Stimulated activated naive CD8-positive, alpha-beta T cell treated with anti-CD3 and anti-CD28 coated beads, Interleukin-15, amount 100 ng/mL, for 72 hours (primary cell): ENCODE data around the gene CPLX3.

Source experiments
- ATAC-seq: fragments of 150-1000 bp; cut with Tn5 transposase; 2 replicates; pipeline ENCODE4 v1.10.0; 2021; ENCODE audit warnings: mild to moderate bottlenecking, moderate library complexity
- DNase-seq, 2 donors: peaks; one replicate each; pipeline ENCODE4 v3.0.0; 2021 to 2022
- H3K27ac Mint-ChIP-seq, 2 donors: one replicate each; pipeline ENCODE4 v1.8.0; 2022; ENCODE audit warnings: mild to moderate bottlenecking in 2 of 2, mixed read lengths in 2 of 2, moderate library complexity in 2 of 2
- H3K27me3 Mint-ChIP-seq: one replicate; pipeline ENCODE4 v1.8.0; 2022; ENCODE audit warnings: mixed read lengths
- H3K4me1 Mint-ChIP-seq: one replicate; pipeline ENCODE4 v1.8.0; 2022; ENCODE audit warnings: mild to moderate bottlenecking, mixed read lengths
- H3K4me3 Mint-ChIP-seq, 2 donors: one replicate each; pipeline ENCODE4 v1.8.0; 2022; ENCODE audit warnings: mild to moderate bottlenecking in 2 of 2, mixed read lengths in 2 of 2, moderate library complexity in 1 of 2
- H3K9me3 Mint-ChIP-seq, 2 donors: one replicate each; pipeline ENCODE4 v1.8.0; 2022; ENCODE audit warnings: mixed read lengths in 2 of 2

CPLX3 gene

DNA sequence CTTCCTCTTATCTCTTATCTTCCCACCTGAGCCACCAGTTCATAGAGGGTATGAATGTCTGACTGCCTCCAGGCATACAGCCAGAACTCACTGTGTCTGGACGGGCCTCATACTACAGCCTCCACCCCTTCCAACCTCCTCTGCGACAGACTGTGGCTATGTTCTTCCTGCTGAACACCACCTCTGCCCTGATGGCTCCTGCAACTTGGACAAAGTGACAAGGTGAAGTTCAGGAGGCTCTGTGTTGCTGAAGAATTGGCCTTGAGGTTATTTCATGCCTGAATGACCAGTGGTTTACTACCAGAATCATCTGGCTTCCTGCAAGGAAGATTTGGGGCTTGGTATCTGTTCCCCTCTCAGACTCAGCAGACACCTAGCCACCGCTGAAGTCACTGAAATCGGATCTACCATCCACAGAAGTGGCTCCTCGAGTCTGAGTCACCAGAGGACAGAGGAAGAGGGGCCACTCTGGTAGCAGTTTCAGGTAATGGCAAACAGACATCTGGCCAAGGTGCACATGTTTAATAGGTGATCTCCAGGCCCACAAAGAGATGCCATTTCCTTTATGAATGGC is 30.7 kb downstream of the CPLX3 start:
- no peak for DNase-seq
- peaks cover 40% of the 10 kb centered on the region for H3K4me1 Mint-ChIP-seq
- H3K9me3 Mint-ChIP-seq = no peaks in the 10 kb centered on the region
- no peaks in the 10 kb centered on the region for H3K27me3 Mint-ChIP-seq
- H3K27ac Mint-ChIP-seq = peak overlapping the region in 1 of 2 donors; percentile 77
- H3K4me3 Mint-ChIP-seq = no peak overlapping the region
- peak; percentile 19 for ATAC-seq

DNA sequence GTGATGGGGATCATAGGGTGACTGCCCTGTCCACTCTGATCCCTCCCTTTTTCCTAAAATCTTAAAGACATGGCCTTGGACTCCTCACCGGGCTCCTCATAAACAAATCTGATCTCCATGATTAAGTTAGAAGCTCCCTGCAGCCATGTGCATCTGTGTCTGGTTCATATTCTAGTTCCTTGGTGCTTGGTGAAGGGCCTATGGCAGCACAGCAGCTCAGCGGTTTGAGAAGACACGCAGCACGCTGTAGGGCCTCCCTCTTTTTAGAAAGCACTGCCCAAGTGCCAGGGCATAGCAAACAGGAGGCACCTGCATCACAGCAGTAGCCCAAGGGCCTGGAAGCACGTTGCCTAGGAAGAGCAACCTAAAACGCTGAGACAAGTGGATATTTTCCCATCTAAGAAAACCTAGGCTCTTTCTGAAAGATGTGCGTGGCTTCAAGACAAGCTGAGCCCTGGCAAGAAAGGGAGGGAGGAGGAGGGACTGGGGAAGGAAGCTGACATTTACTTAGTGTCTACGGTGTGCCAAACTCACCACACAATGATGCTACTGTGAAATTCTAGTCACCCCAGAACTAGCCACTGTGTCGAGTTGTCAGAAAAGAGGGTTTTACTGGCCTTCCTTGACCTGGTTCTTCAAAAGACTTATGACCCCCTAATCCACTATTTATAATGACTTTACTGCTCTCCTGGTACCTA is 31.4 kb downstream of the CPLX3 start:
- no peak for DNase-seq
- peak overlapping the region in 1 of 2 donors; percentile 39 for H3K4me3 Mint-ChIP-seq
- no peaks in the 10 kb centered on the region for H3K9me3 Mint-ChIP-seq
- ATAC-seq = peak; percentile 87
- H3K4me1 Mint-ChIP-seq = peaks cover 40% of the 10 kb centered on the region
- no peaks in the 10 kb centered on the region for H3K27me3 Mint-ChIP-seq
- H3K27ac Mint-ChIP-seq = peak overlapping the region in 1 of 2 donors; percentile 82

GRCh38 chr15:74858369-74858740 is 31.9 kb downstream of the CPLX3 start:
- H3K4me1 Mint-ChIP-seq = peaks cover 42% of the 10 kb centered on the region
- H3K4me3 Mint-ChIP-seq = peak overlapping the region; percentile 19 to 21
- H3K27ac Mint-ChIP-seq = peak overlapping the region in 1 of 2 donors; percentile 82
- H3K27me3 Mint-ChIP-seq = no peaks in the 10 kb centered on the region
- DNase-seq (no peak), ATAC-seq (peak; percentile 37)
- H3K9me3 Mint-ChIP-seq = no peaks in the 10 kb centered on the region

- H3K9me3 Mint-ChIP-seq = no peaks in the 10 kb centered on the region
- peaks cover 66% of the 10 kb centered on the region for H3K4me1 Mint-ChIP-seq
- DNase-seq (no peak), ATAC-seq (peak; percentile 77)
- H3K4me3 Mint-ChIP-seq = no peak overlapping the region
- H3K27ac Mint-ChIP-seq = peak overlapping the region in 1 of 2 donors; percentile 42
- no peaks in the 10 kb centered on the region for H3K27me3 Mint-ChIP-seq
Measured at GRCh38 chr15:74863239-74864056, 37.0 kb downstream of the CPLX3 start.

- DNase-seq (no peak), ATAC-seq (no peak)
- Mint-ChIP-seq H3K27ac (no peak overlapping the region), H3K9me3 (no peaks in the 10 kb centered on the region), H3K4me1 (peaks cover 66% of the 10 kb centered on the region), H3K27me3 (no peaks in the 10 kb centered on the region), H3K4me3 (no peak overlapping the region)
Measured at GRCh38 chr15:74864296-74864695, 37.9 kb downstream of the CPLX3 start.

- ATAC-seq (no peak), DNase-seq (no peak)
- H3K4me1 Mint-ChIP-seq = peaks cover 68% of the 10 kb centered on the region
- H3K9me3 Mint-ChIP-seq = no peaks in the 10 kb centered on the region
- H3K27ac Mint-ChIP-seq = peak overlapping the region in 1 of 2 donors; percentile 87
- no peaks in the 10 kb centered on the region for H3K27me3 Mint-ChIP-seq
- H3K4me3 Mint-ChIP-seq = no peak overlapping the region
Measured at GRCh38 chr15:74865316-74865715, 38.9 kb downstream of the CPLX3 start.

DNA sequence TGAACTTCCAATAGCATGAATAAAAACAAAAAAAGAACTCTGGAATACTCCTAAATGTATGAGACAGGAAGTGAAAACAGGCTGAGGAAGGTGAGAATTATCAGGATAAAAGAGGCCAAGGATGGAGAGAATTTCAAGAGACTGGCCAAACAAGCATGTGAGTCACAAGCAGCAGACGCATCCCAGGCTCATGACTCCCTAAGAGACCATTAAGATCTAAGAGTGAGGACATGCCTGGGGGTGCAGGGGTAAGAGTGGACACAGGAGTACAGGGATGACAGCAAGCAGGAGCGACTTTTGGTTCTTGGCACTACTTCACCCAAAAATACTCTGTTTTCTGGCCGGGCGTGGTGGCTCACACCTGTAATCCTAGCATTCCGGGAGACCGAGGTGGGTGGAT is 39.7 kb downstream of the CPLX3 start:
- DNase-seq (no peak), ATAC-seq (no peak)
- H3K9me3 Mint-ChIP-seq = no peaks in the 10 kb centered on the region
- H3K4me1 Mint-ChIP-seq = peaks cover 76% of the 10 kb centered on the region
- no peak overlapping the region for H3K4me3 Mint-ChIP-seq
- H3K27ac Mint-ChIP-seq = no peak overlapping the region
- no peaks in the 10 kb centered on the region for H3K27me3 Mint-ChIP-seq

- peak overlapping the region; percentile 6 to 52 for H3K4me3 Mint-ChIP-seq
- H3K27me3 Mint-ChIP-seq = no peaks in the 10 kb centered on the region
- no peaks in the 10 kb centered on the region for H3K9me3 Mint-ChIP-seq
- peaks cover 91% of the 10 kb centered on the region for H3K4me1 Mint-ChIP-seq
- no peak for DNase-seq
- ATAC-seq = no peak
- peak overlapping the region in 1 of 2 donors; percentile 48 for H3K27ac Mint-ChIP-seq
Measured at GRCh38 chr15:74867466-74868038, 41.1 kb downstream of the CPLX3 start.

- Mint-ChIP-seq H3K4me3 (peak overlapping the region; percentile 6 to 52), H3K27ac (peak overlapping the region in 1 of 2 donors; percentile 48), H3K9me3 (no peaks in the 10 kb centered on the region), H3K27me3 (no peaks in the 10 kb centered on the region), H3K4me1 (peaks cover 94% of the 10 kb centered on the region)
- ATAC-seq (no peak), DNase-seq (no peak)
Measured at GRCh38 chr15:74868059-74868458, 41.6 kb downstream of the CPLX3 start.

- no peaks in the 10 kb centered on the region for H3K9me3 Mint-ChIP-seq
- peaks cover 92% of the 10 kb centered on the region for H3K4me1 Mint-ChIP-seq
- H3K27ac Mint-ChIP-seq = no peak overlapping the region
- DNase-seq = no peak
- no peaks in the 10 kb centered on the region for H3K27me3 Mint-ChIP-seq
- H3K4me3 Mint-ChIP-seq = peak overlapping the region; percentile 73 to 98
- no peak for ATAC-seq
Measured at GRCh38 chr15:74869372-74869725, 42.9 kb downstream of the CPLX3 start.

DNA sequence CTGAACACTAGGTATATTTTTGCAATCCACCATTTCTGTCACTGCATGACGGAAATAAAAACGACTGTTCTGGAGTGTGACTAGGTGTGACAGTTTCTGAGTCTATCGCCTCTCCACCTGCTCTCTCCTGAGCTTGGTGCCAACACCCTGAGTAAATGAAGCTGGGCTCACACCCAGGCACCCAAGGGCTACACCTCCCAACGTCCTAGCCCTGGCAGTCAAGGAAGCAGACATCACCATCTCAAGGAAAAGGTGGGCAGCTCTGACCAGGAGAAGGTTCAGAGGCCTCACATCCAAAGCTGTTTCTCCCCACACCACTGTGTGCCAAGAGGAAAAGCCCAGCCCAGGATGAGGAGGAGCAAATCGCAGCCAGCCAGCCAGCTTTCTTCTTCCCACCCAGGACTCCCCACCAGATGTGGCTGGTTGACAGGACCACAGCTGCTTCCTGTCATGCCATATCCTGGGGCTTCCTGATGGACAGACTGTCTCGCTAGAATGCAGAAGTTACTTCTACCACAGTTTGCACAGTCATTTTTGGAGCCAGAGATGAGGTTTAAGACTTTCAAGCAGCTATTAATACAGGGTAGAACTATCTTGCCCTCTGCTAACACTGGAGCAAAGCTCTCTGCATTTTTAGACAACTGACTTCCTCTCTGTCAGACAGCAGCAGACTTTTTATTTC is 43.4 kb downstream of the CPLX3 start:
- ATAC-seq (peak; percentile 76), DNase-seq (peak; percentile 21 to 63)
- Mint-ChIP-seq H3K4me3 (peak overlapping the region; percentile 73 to 98), H3K4me1 (peaks cover 88% of the 10 kb centered on the region), H3K27ac (peak overlapping the region; percentile 72 to 81), H3K9me3 (no peaks in the 10 kb centered on the region), H3K27me3 (no peaks in the 10 kb centered on the region)

GRCh38 chr15:74870436-74871215 is 44.2 kb downstream of the CPLX3 start:
- no peak for ATAC-seq
- peaks cover 0 to 7% of the 10 kb centered on the region in 2 donors for H3K9me3 Mint-ChIP-seq
- H3K4me3 Mint-ChIP-seq = peak overlapping the region; percentile 73 to 98
- no peak for DNase-seq
- peak overlapping the region; percentile 73 to 83 for H3K27ac Mint-ChIP-seq
- H3K27me3 Mint-ChIP-seq = no peaks in the 10 kb centered on the region
- H3K4me1 Mint-ChIP-seq = peaks cover 88% of the 10 kb centered on the region

- H3K9me3 Mint-ChIP-seq = peaks cover 0 to 7% of the 10 kb centered on the region in 2 donors
- no peak for DNase-seq
- peak overlapping the region; percentile 96 to 98 for H3K4me3 Mint-ChIP-seq
- no peak for ATAC-seq
- H3K27ac Mint-ChIP-seq = peak overlapping the region; percentile 93 to 98
- H3K4me1 Mint-ChIP-seq = peaks cover 73% of the 10 kb centered on the region
- H3K27me3 Mint-ChIP-seq = no peaks in the 10 kb centered on the region
Measured at GRCh38 chr15:74872702-74873035, 46.2 kb downstream of the CPLX3 start.

DNA sequence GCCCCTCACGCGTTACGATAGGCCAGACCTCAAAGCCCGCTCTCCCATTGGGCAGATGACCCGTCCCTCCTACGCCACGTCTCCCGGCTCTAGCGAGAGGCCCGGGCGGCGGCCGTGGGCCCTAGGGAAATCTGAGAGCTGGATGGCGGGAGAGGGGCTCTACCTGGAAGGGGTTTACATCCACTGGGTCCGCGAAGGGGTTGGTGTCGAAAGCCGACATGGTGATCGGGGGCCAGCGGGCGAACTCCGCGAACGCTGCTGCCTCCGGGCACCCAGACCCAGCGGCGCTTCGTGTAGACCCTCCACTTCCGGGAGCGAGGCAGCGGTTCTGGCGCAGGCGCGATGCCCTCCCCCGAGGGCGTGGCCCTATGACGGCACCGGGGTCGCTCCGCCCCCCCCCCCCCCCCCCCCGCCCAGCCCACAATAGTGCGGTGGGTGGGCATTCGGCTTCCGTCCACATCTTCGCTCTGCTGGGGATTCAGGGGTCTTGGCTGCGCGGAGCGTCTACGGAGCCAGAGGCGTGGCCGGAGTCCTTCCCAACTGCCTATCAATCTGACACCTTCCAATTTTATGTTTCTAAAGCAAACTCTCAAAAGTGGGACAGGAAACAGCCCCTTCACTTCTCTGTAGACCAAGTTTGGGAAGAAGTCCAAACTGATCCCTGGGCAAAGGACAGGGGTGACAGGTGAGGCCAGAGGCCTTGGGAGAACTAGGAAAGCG is 46.8 kb downstream of the CPLX3 start, which contains the start of gene SCAMP2:
Gene SCAMP2 (minus strand): TSS at position 330 of the 720 bp plus-strand sequence. CDS start 110 bp downstream, at position 220.
- ATAC-seq = peak; percentile 94
- peak within 1 kb of the TSS; percentile 94 to 98 for H3K27ac Mint-ChIP-seq
- H3K27me3 Mint-ChIP-seq = no peaks in the 10 kb centered on the region
- H3K9me3 Mint-ChIP-seq = peaks cover 0 to 7% of the 10 kb centered on the region in 2 donors
- DNase-seq = peak; percentile 92 to 93
- peak within 1 kb of the TSS; percentile 96 to 98 for H3K4me3 Mint-ChIP-seq
- H3K4me1 Mint-ChIP-seq = peaks cover 68% of the 10 kb centered on the region
